Dedifferentiated amniotic fluid mesenchymal stem cell (primary cell): ENCODE measurements around the gene SLC17A5.
"Not testable (repeated sequence)": the region's sequence is repeated elsewhere in the genome, so short reads cannot be mapped to it uniquely, and the experiment has no call there.

Source experiments
- DNase-seq: peaks from one replicate; pipeline ENCODE4 v3.0.0-alpha.2; 2016; ENCODE audit errors: extremely low spot score

Gene SLC17A5

DNA sequence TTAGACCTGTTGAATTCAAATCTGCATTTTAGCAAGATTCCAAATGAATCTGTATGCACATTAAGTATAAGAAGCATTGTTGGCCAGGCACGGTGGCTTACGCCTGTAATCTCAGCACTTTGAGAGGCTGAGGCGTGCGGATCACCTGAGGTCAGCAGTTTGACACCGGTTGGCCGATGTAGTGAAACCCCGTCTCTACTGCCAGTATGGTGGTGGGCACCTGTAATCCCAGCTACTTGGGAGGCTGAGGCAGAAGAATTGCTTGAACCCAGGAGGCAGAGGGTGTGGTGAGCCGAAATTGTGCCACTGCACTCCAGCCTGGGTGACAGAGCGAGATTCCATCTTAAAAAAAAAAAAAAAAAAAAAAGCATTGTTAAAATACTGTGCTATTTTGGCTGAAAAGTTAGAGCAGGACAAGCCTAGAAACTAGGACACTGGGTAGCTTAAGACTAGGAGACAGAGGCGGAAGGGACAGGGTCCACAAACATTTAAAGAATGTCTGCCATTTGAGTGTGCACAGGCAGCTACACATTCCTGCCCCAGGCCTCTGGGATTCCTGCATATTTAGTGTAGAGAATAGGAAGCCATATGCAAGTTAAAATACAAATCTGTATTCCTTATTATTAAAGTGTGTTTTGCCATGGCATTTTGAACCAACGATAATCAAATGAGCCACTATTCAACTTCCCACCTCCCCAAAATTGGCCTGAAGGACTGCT, 87.9 kb downstream of the SLC17A5 start:
- DNase-seq = no peak

DNA sequence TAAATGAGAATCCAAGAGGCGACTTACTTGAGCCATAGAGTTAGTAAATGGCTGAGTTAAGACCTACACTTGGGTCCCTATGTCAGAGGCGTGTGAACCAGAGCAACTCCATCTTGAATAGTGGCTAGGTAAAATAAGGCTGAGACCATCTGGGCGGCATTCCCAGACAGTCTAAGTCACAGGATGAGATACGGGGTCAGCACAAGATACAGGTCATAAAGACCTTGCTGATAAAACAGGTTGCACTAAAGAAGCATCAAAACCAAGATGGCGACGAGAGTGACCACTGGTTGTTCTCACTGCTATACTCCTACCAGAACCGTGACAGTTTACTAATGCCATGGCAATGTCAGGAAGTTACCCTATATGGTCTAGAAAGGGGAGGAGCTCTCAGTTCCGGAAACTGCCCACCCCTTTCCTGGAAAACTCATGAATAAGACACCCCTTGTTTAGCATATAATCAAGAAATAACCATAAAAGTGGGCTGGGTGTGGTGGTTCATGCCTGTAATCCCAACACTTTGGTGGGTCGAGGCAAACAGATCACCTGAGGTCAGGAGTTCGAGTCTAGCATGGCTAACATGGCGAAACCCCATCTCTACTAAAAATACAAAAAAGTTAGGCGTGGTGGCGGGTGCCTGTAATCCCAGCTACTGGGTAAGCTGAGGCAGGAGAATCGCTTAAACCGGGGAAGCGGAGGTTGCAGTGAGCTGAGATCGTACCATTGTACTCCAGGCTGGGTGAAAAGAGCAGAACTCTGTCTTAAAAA, 89.0 kb downstream of the SLC17A5 start:
- no peak for DNase-seq

DNA sequence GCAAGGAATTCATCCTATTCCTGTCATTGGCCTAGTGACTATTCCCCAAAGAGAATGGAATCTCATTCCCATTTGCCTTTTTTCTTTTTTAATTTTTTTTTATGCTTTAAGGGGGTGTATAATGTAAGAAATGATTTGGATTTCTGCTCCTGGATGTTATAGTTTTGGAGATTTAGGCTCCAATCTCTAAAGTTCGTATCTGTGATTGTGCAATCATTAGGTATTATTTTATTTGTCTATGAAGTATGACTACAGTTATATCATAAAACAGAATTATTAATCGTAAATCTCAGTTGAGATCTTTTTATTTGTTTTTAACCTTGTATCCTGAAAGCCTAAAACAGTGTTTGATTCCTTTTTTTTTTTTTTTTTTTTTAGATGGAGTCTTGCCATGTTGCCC, 91.2 kb downstream of the SLC17A5 start:
- no peak for DNase-seq

DNA sequence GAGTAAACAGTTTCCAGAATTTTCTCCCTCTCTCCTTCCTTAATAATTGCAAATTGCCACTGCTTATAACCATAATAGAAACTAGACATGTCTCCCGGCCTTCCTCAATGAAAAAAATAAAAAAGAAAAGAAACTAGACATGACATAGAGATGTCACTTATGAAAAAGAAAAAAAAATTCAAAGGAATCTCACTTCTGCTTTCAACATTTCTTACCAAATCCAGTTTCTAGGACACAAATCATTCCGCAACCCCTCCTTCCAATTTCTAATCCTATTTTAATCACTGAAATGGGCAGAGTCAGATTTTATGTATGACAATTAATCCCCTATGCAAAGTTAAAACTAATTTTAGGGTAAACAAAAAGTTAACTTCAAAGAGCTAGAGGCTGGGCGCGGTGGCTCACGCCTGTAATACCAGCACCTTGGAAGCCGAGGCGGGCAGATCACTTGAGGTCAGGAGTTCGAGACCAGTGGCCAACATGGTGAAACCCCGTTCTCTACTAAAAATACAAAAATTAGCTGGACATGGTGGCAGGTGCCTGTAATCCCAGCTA, 92.9 kb downstream of the SLC17A5 start:
- DNase-seq = no peak

DNA sequence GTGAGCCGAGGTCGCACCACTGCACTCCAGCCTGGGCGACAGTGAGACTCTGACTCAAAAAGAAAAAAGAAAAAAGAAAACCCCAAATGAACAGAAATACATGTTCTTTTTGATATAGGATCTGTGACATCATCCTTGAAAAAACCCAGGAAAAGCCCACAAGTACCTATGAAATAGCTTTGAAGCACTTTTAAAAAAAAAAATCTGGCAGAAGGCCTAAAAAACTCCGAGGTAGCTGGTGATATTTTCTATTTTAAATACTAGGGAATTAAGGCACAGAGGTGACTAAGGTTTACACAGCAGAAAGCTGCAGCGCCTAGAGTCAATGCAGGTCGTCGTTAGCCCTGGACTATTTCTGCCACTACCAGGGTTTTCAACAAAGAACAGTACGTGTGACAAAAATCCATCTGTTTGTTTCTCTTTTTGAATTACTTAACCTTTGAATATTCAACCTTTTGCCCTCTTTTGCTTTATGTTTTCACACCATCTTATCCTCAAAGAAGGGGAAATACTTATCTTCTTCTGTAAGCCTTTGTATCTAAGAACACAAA, 93.5 kb downstream of the SLC17A5 start:
- no peak for DNase-seq

DNA sequence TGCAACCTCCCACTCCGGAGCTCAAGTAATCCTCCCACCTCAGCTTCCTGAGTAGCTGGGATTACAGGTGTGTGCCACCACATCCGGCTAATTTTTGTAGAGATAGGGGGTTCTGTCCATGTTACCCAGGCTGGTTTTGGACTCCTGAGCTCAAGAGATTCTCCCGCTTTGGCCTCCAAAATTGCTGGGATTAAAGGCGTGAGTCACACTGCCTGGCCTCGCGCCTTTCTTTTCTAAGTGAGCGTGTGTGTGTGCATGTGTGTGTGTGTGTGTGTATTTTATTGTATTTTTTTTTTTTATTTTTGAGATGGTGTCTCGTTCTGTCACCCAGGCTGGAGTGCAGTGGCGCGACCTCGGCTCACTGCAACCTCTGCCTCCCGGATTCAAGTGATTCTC, 94.4 kb downstream of the SLC17A5 start:
- not testable (repeated sequence) for DNase-seq

DNA sequence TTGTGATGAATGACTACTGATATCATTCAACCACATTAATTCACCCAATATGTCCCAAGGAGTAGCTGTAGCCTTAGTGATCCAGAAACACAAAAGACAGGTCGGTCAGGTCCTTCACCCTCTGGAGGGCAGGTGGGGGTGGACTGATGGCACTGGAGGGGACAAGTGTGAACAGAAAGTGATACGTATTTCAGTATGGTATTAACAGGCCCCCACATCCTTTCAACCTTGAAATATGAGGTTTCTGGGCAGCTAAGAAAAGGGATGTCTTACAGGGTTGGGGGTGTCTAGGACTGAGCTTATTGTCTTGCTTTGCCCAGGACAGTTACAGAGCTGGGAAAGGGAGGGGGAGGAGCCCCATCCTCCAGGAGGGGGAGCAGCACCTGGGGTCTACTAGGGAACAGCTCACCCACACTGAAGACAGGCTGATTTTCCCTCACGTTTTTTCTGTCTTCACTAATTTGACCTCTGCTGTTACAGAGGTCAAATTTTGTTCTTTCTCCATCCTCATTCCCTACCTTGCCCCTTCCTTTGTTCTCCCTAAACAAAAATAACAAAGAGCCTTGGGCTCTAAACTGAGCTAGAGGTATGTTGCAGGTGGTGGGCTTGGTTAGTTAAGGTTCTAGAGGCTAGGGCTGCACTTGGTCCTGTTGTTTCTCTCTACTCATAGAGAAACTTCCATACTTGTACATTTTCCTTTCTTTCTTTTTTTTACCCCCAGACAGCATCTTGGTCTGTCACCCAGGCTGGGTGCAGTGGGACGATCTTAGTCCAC, 95.0 kb downstream of the SLC17A5 start:
- DNase-seq = no peak

DNA sequence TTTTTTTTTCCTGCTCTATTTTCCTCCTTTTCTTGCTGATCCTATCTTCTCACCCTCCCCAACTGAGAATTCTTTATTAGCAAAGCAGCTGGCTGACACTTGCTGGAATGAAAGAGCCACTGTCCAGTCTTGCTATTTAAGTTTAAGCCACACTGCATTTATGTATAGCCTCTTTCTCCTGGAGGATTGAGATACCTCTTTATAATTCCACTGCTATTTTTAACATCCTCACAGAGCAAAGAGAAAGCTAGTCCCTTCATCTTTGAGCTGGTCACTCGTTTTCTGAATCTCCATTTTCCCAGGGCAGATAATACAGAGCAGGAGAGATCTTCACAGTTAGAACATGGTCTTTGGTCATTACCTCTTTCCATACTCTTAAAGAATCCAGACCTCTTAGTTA, 97.0 kb downstream of the SLC17A5 start:
- DNase-seq = no peak

DNA sequence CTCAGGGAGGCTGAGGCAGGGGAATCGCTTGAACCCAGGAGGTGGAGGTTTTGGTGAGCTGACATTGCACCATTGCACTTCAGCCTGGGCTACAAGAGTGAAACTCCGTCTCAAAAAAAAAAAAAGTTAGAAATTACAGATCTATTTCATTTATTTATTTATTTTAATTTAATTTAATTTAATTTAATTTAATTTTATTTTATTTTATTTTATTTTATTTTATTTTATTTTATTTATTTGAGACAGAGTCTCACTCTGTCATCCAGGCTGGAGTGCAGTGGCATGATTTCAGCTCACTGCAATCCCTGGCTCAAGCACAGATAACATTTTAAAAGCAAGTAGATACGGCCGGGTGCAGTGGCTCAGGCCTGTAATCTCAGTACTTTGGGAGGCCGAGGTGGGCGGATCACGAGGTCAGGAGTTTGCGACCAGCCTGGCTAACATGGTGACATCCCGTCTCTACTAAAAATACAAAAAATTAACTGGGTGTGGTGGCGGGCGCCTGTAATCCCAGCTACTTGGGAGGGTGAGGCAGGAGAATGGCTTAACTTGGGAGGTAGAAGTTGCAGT, 98.3 kb downstream of the SLC17A5 start:
- DNase-seq = not testable (repeated sequence)

DNA sequence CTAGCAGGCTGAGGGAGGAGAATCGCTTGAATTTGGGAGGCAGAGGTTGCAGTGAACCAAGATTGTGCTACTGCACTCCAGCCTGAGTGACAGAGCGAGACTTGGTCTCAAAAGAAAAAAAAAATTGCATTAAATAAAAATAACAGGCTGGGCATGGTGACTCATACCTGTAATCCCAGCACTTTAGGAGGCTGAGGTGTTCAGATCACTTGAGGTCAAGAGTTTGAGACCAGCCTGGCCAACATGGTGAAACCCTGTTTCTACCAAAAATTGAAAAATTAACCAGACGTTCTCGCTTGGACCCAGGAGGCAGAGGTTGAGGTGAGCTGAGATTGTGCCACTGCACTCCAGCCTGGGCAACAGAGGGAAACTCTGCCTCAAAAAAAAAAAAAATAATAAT, 102.7 kb downstream of the SLC17A5 start:
- not testable (repeated sequence) for DNase-seq

DNA sequence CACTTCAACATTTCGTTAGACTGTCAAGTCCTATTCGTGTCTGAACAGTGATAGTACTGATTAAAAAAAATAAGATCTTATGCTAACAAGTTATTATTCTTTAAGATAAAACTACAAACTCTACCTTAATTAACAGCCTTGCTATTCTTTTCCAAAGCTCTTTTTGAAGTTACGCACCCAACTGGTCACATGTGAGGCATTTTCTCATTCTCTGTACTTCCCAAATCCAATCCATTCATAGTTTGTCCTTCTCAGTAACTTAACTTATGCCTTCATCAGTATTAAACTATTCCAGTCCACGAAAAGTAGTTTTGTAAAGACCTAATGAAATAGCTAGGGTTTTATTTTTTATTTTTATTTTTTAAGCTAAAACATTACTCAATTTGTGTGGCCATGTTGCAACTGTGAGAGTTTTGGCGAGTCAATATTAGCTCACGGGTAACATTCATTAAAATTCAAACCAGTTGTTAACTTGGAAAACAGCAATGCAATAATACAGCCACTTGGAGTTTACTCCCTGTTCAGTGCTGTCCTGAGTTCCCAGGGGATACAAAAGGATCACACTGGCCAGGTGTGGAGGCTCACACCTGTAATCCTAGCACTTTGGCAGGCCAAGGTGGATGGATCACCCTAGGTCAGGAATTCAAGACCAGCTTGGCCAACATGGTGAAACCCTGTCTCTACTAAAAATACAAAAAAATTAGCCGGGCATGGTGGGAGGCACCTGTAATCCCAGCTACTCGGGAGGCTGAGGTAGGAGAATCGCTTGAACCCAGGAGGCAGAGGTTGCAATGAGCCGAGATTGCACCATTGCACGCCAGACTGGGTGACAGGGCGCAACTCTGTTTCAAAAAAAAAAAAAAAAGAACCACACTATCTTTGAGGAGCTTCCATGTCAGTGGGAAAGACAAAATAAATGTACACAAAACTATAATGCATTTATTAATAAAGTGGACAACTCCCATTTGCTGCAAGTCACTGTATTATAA, 105.0 kb downstream of the SLC17A5 start:
- DNase-seq = no peak

DNA sequence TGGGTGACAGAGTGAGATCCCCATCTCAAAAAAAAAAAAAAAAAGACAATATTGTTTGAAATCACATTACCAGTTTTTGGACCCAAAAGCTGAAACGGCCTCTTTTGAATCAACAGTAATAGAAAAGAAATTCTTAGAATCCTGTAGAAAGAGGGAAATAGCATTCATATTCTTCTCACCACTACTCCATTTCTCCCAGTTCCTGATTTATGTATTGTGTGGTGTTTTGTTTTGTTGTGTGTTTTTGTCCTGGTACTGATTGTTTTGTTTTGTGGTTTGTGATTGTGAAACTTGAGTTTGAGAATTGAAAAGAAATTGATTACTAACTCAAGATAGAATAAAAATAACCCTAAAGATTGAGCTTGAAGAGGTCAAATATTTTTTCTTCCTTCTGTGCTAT, 106.8 kb downstream of the SLC17A5 start:
- DNase-seq = no peak
